ENCODE results near the gene NRXN3.

NRXN3 gene

GRCh38 chr14:79695307-79695706, 1525.1 kb downstream of the NRXN3 start:
- no peak overlapping the region for H3K4me3 ChIP-seq (ENCODE audit: low read depth, low read length)
- TF ChIP-seq ZNF677 (tag by site-specific recombination; IDR thresholded peaks at IDR 0.05), result no peak
- TF ChIP-seq ZNF132 (tag by site-specific recombination; IDR thresholded peaks at IDR 0.05; ENCODE audit: borderline replicate concordance), result no peak
- no peak for TF ChIP-seq ZNF138 (tag by site-specific recombination; IDR thresholded peaks at IDR 0.05; ENCODE audit: borderline replicate concordance)
- TF ChIP-seq ZBTB17 (tag by site-specific recombination; IDR thresholded peaks at IDR 0.05), result no peak
- no peak for TF ChIP-seq ZIC2 (tag by site-specific recombination; IDR thresholded peaks at IDR 0.05)
- no peak for TF ChIP-seq ZNF785 (tag by site-specific recombination; IDR thresholded peaks at IDR 0.05)
- TF ChIP-seq ZNF169 (tag by site-specific recombination; IDR thresholded peaks at IDR 0.05), result no peak
- no peaks in the 10 kb centered on the region for H3K4me1 ChIP-seq (ENCODE audit: control insufficient read depth, insufficient read depth, low read length)
- H3K9me3 ChIP-seq (ENCODE audit: control insufficient read depth, insufficient read depth, low read depth, low read length), result no peaks in the 10 kb centered on the region
- ChIA-PET CTCF (interaction anchor here (1.1 kb wide), 1 partner anchor 735 kb away, joined by 3 read pairs; no protein-coding TSS in a partner anchor), POLR2A (no interaction called here)
- no peak overlapping the region for H3K27ac ChIP-seq (ENCODE audit: extremely low read depth, low read depth, low read length)
- no peaks in the 10 kb centered on the region for H3K36me3 ChIP-seq (ENCODE audit: control insufficient read depth in 2 of 2, insufficient read depth in 1 of 2, low read length in 2 of 2)

DNA sequence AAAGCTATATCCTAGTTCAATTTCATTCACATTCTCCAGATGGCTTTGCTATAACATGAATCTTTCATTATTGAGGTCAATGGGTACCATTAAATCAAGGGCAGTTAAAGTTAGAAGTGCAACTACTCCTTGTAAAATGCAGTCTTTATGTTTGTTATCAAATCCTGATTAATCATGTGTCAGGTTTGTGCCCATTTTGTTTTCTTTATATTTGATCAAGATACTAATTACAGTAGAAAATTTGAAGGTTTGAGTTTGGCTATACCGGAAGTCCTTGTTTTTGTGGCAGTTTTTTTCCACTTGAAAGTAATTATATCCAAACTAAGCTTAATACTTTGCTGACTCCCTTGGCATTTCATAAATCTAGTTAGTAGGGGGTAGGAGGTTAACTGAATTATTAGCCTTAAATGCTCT, 1528.1 kb downstream of the NRXN3 start:
- Histone ChIP-seq H3K4me1 (ENCODE audit: control insufficient read depth, insufficient read depth, low read length) (no peaks in the 10 kb centered on the region), H3K9me3 (ENCODE audit: control insufficient read depth, insufficient read depth, low read depth, low read length) (no peaks in the 10 kb centered on the region; the same call in 1 of the 2 replicates), H3K36me3 (ENCODE audit: control insufficient read depth in 2 of 2, insufficient read depth in 1 of 2, low read length in 2 of 2) (no peaks in the 10 kb centered on the region), H3K4me3 (ENCODE audit: low read depth, low read length) (no peak overlapping the region), H3K27ac (ENCODE audit: extremely low read depth, low read depth, low read length) (no peak overlapping the region)
- ChIA-PET CTCF (no interaction called here), POLR2A (no interaction called here)
- TF ChIP-seq FEZF1 (tag by site-specific recombination; IDR thresholded peaks at IDR 0.05) (peak; percentile 70; the same call in 1 of the 2 replicates), OSR2 (tag by site-specific recombination; IDR thresholded peaks at IDR 0.05) (peak; percentile 67; the same call in 1 of the 2 replicates), ZNF175 (tag by site-specific recombination; IDR thresholded peaks at IDR 0.05) (no peak), ZNF670 (tag by site-specific recombination; IDR thresholded peaks at IDR 0.05; ENCODE audit: low read depth) (no peak), ZNF324 (tag by site-specific recombination; IDR thresholded peaks at IDR 0.05) (no peak), ZNF223 (tag by site-specific recombination; IDR thresholded peaks at IDR 0.05) (no peak), ZNF473 (tag by site-specific recombination; IDR thresholded peaks at IDR 0.05) (no peak), ZBTB8A (tag by site-specific recombination; IDR thresholded peaks at IDR 0.05) (0 out of 2 replicates have a peak, but pooled peaks have one; percentile 14), ZNF580 (tag by site-specific recombination; IDR thresholded peaks at IDR 0.05) (0 out of 2 replicates have a peak, but pooled peaks have one; percentile 56), ZBTB49 (tag by site-specific recombination; IDR thresholded peaks at IDR 0.05; ENCODE audit: low read depth) (no peak), ZXDB (tag by site-specific recombination; IDR thresholded peaks at IDR 0.05) (0 out of 2 replicates have a peak, but pooled peaks have one; percentile 46), ZBTB44 (tag by site-specific recombination; IDR thresholded peaks at IDR 0.05) (no peak), PRDM6 (tag by site-specific recombination; IDR thresholded peaks at IDR 0.05) (peak; percentile 64), ZNF843 (tag by site-specific recombination; IDR thresholded peaks at IDR 0.05) (peak; percentile 84), ZNF24 (tag by site-specific recombination; IDR thresholded peaks at IDR 0.05) (no peak), GLIS1 (tag by site-specific recombination; IDR thresholded peaks at IDR 0.05) (no peak), ZNF18 (tag by site-specific recombination; IDR thresholded peaks at IDR 0.05) (no peak)
- TF ChIP-seq, protein P1, sequence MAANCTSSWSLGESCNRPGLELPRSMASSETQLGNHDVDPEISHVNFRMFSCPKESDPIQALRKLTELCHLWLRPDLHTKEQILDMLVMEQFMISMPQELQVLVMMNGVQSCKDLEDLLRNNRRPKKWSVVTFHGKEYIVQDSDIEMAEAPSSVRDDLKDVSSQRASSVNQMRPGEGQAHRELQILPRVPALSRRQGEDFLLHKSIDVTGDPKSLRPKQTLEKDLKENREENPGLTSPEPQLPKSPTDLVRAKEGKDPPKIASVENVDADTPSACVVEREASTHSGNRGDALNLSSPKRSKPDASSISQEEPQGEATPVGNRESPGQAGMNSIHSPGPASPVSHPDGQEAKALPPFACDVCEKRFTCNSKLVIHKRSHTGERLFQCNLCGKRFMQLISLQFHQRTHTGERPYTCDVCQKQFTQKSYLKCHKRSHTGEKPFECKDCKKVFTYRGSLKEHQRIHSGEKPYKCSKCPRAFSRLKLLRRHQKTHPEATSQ (tag by site-specific recombination; IDR thresholded peaks at IDR 0.05), result no peak
- TF ChIP-seq, protein P2, sequence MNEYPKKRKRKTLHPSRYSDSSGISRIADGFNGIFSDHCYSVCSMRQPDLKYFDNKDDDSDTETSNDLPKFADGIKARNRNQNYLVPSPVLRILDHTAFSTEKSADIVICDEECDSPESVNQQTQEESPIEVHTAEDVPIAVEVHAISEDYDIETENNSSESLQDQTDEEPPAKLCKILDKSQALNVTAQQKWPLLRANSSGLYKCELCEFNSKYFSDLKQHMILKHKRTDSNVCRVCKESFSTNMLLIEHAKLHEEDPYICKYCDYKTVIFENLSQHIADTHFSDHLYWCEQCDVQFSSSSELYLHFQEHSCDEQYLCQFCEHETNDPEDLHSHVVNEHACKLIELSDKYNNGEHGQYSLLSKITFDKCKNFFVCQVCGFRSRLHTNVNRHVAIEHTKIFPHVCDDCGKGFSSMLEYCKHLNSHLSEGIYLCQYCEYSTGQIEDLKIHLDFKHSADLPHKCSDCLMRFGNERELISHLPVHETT (tag by site-specific recombination; IDR thresholded peaks at IDR 0.05), result no peak
